AG10803 (cell line): ENCODE measurements around the gene FOXJ3.
"Not testable (repeated sequence)": the region's sequence is repeated elsewhere in the genome, so short reads cannot be mapped to it uniquely, and the experiment has no call there.

Experiments used
- DNase-seq: peaks from one replicate; pipeline ENCODE4 v3.0.0; 2010; ENCODE audit warnings: low read depth
- H3K4me3 ChIP-seq: 2 replicates; pipeline ENCODE4 v1.5.1; 2011; ENCODE audit warnings: mild to moderate bottlenecking, low read length, control low read depth
- TF ChIP-seq, protein P1 (sequence below): conservative IDR thresholded peaks from 2 replicates; pipeline ENCODE4 v1.5.1; 2011; ENCODE audit warnings: mild to moderate bottlenecking, low read length, control low read depth, inconsistent platforms

The FOXJ3 gene

DNA sequence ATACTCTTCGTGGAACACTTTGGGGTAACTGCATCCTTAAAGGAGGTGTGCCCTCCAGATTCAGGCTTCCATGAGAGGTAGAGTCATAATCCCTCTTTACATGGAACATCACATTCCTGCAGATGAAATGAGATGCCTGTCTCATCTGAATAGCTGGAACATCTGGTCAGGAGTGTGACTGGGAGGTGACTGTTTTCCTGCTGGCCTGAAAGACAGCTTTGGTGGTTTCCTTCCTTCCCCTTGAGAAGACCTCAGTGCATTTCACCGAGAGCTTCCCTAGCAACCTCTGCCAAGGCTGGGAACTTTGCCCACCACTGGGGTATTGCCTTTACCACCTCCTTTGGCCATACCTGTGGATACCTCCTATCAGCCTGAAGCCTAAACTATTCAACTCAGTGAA lies 123.8 kb downstream of the FOXJ3 start:
- no peak overlapping the region for H3K4me3 ChIP-seq
- TF ChIP-seq, protein P1, sequence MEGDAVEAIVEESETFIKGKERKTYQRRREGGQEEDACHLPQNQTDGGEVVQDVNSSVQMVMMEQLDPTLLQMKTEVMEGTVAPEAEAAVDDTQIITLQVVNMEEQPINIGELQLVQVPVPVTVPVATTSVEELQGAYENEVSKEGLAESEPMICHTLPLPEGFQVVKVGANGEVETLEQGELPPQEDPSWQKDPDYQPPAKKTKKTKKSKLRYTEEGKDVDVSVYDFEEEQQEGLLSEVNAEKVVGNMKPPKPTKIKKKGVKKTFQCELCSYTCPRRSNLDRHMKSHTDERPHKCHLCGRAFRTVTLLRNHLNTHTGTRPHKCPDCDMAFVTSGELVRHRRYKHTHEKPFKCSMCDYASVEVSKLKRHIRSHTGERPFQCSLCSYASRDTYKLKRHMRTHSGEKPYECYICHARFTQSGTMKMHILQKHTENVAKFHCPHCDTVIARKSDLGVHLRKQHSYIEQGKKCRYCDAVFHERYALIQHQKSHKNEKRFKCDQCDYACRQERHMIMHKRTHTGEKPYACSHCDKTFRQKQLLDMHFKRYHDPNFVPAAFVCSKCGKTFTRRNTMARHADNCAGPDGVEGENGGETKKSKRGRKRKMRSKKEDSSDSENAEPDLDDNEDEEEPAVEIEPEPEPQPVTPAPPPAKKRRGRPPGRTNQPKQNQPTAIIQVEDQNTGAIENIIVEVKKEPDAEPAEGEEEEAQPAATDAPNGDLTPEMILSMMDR: no peak
- peak; percentile 41 for DNase-seq

DNA sequence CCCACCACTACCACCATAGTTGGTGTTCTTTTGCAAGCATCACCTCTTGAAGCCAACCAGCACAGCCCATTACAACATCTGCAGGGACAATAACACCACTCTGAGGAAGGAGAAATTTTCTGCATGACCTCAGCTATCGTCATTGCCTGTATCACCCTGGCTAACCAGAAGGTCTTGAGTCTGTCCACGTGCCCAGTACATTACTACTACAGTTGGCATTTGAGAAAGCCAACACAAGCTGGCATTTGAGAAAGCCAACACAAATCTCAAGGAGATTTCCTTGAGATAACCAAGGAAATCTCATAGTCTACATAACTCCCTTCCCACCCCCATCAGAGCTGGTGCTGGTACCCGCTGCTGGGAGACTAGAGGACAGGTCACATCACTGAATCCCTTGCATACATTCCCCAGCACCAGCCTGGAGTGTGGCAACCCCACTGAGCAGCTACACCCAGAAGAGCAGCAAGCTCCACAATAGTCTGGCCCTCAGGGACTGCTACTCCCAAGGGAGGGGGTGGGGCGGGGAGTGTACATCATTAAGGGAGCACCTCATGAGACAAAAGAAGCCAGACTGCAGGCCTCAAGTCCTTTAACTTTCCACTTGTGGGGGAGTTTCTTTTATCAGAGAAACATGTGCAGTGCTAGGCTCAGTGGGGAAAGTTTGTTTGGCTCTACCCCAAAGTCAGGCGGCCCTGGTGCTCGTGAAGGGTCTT lies 124.5 kb downstream of the FOXJ3 start:
- H3K4me3 ChIP-seq: no peak overlapping the region
- peak; percentile 39 for DNase-seq
- TF ChIP-seq, protein P1: no peak

DNA sequence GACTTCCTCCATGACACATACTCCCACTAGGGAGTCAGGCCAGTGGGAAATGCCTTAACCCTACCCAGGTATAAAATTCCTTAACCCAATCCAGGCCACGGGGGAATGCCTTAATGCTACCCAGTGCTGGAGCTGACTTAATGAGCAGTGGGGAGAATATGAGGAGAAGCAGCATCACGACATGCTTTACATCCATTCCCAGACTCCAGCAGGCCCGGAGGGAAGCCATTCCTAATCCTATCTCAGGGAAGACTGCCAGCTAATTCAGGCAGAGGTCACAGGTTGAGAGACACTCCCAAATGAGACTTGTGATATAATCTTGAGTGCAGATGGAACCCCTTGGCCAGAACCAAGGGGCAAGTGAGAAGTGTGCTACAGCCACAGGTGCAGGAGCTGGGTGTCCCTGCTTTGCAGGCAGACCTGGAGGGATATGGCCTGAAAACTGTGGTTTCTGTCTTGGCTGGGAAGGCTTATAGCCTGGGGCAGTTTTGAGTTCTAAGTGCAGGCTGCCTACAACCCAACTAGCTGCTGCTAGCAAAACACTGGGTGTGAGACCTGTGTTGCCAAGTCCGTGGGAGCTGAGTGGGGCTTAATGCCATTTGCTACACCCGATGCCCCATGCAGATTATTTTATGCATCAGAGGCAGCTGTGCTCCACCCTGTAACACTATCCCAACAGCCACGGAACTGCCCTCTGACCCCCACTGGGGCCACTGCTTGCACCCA lies 125.3 kb downstream of the FOXJ3 start:
- DNase-seq: no peak
- TF ChIP-seq, protein P1: no peak
- H3K4me3 ChIP-seq: no peak overlapping the region

DNA sequence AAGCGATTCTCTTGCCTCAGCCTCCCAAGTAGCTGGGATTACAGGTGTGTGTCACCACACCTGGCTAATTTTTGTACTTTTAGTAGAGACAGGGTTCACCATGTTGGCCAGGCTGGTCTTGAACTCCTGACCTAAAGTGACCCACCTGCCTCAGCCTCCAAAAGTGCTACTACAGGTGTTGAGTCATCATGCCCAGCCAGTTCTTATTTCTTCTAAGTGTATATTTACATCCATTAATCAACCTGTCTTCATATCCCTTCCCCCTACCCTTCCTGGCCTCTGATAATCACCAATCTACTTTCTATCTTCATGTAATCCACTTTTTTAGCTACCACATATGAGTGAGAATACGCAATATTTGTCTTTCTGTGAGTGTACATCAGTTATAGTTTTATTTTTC lies 128.1 kb downstream of the FOXJ3 start:
- DNase-seq: not testable (repeated sequence)

DNA sequence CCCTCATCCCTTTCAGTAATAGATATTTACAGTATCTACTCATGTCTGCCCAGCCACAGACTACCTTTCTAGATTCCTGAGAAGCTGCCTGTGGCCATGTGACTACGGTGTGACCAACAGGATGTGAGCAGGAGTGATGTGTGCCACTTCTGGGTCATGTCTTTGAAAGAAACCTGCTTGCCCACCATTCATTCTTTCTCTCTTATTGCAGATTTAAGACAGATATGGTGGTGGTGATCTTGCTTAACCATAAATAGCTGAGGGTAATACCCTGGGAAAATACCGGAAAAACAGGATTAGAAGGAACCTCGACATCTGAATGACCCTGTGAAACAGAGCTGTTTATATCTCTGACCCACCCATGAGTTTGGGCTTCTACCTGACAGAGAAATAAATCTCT lies 128.9 kb downstream of the FOXJ3 start:
- DNase-seq: no peak
- TF ChIP-seq, protein P1: no peak
- no peak overlapping the region for H3K4me3 ChIP-seq

More for the DNA sequence above, 128.1 kb downstream of the FOXJ3 start:
- H3K4me3 ChIP-seq: not testable (repeated sequence)

DNA sequence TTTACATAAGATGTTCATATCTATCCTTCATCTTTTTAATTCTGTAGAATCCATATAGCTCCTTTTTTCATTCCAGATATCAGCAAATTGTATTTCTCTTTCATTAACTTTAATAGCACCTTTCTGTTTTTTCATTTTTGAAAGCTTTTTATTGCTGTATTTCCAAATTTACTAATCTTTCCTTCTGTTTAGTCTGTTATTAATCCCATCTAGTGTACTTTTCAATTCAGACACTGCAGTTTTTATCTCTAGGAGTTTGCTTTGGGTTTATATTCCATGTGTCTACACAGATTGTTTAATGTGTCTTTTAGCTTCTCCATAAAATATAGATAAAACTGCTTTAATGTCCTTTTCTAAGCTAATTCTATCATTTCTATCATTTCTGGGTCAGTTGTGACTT lies 133.0 kb downstream of the FOXJ3 start:
- H3K4me3 ChIP-seq: no peak overlapping the region
- no peak for DNase-seq
- TF ChIP-seq, protein P1: no peak

DNA sequence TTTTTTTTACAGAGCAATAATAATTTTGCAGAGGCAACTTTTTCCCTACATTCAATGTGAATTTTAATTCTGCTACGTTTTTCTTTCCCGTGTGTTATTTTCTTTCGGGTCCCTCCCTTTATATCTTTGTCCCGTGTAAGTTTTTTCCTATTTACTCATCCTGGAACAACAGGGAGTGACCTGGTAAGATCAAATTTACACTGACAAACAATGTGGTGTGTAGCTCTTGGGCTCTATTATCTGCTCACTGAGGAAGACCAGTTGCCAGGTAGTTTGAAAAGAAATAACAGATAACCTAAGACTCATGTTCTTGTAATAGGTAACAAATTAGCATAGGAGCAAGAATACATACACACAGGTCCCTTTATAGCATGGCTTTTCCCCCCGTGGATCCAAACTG lies 136.8 kb downstream of the FOXJ3 start:
- DNase-seq: no peak
- TF ChIP-seq, protein P1: no peak
- H3K4me3 ChIP-seq: no peak overlapping the region
